ENCODE measurements around the gene GMDS. TPM values are rescaled to one million over a fixed set of nuclear protein-coding genes. Genes with fewer than 3 reads are reported as not detected.

The GMDS gene
- total and polyA plus RNA-seq, 2 of the 13 experiments (the other 11 are each of a cell fraction or from before 2014, with no cell fraction given), result 64.4 to 112 TPM

DNA sequence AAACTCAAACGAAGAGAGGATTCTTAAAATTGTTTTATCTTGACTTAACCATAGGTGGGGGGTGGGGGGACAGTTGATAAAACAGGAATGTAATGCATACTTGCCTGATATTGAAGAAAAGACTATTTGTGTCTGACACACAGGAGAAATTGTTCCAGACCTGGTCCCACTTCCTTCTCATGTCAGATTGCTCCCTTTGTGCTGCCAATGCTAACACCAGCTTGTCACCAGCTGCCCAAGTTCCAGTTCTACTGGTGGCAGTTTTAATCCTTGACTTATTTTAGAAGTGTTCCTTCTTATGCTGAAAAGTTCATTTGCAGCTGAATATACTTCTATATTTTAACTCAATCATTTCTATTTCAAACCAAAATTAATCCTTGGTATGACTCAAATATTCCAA lies 127.3 kb downstream of the GMDS start:
- peaks cover 7 to 74% of the 10 kb centered on the region in 2 experiments for H3K36me3 ChIP-seq (replicated peaks in 1 of 2; ENCODE audit: control insufficient read depth in 1 of 2, insufficient read depth in 2 of 2, low read length in 2 of 2)
- H3K4me1 ChIP-seq (ENCODE audit: insufficient read depth, low read length), result no peaks in the 10 kb centered on the region
- FAIRE-seq, result no peak
- no peaks in the 10 kb centered on the region for H3K27me3 ChIP-seq (ENCODE audit: control insufficient read depth in 1 of 2, insufficient read depth in 2 of 2, low read length in 2 of 2)
- no peak overlapping the region for H2AFZ ChIP-seq (ENCODE audit: low read length)
- intact Hi-C loops (cut with micrococcal nuclease; ENCODE audit: unreplicated experiment) (no loop called here), in situ Hi-C loops (cut with HindIII; ENCODE audit: extremely low pct_ligation_motif_present, low pct_unique_long_range_greater_than_20kb) (no loop called here)
- H3K9me3 ChIP-seq (ENCODE audit: low read length), result no peaks in the 10 kb centered on the region
- H3K79me2 ChIP-seq (ENCODE audit: insufficient read depth, low read length), result peaks cover 14% of the 10 kb centered on the region
- H3K27ac ChIP-seq (ENCODE audit: extremely low read length, insufficient read depth, low read length), result no peak overlapping the region
- no peak overlapping the region for H3K4me2 ChIP-seq (ENCODE audit: low read depth, low read length)
- no peak for ATAC-seq
- ChIA-PET CTCF (ENCODE audit: low intra/inter-chr PET ratio, low total read pairs) (no interaction called here), POLR2A (no interaction called here)
- DNase-seq (ENCODE audit: low spot score), result no peak
- TF ChIP-seq TCF7 (IDR thresholded peaks at IDR 0.05; ENCODE audit: low read depth) (no peak), DR1 (CRISPR knock-in tag; IDR thresholded peaks at IDR 0.05) (no peak), SSRP1 (CRISPR knock-in tag; IDR thresholded peaks at IDR 0.05) (no peak), NFE2 (CRISPR knock-in tag; IDR thresholded peaks at IDR 0.05) (no peak), ZNF773 (CRISPR knock-in tag; IDR thresholded peaks at IDR 0.05; ENCODE audit: borderline replicate concordance) (no peak), TP53 (CRISPR knock-in tag; conservative IDR thresholded peaks at IDR 0.05) (no peak)
- TF ChIP-seq, protein P1, sequence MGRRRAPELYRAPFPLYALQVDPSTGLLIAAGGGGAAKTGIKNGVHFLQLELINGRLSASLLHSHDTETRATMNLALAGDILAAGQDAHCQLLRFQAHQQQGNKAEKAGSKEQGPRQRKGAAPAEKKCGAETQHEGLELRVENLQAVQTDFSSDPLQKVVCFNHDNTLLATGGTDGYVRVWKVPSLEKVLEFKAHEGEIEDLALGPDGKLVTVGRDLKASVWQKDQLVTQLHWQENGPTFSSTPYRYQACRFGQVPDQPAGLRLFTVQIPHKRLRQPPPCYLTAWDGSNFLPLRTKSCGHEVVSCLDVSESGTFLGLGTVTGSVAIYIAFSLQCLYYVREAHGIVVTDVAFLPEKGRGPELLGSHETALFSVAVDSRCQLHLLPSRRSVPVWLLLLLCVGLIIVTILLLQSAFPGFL (CRISPR knock-in tag; IDR thresholded peaks at IDR 0.05), result no peak
- TF ChIP-seq, protein P2, sequence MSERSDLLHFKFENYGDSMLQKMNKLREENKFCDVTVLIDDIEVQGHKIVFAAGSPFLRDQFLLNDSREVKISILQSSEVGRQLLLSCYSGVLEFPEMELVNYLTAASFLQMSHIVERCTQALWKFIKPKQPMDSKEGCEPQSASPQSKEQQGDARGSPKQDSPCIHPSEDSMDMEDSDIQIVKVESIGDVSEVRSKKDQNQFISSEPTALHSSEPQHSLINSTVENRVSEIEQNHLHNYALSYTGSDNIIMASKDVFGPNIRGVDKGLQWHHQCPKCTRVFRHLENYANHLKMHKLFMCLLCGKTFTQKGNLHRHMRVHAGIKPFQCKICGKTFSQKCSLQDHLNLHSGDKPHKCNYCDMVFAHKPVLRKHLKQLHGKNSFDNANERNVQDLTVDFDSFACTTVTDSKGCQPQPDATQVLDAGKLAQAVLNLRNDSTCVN (CRISPR knock-in tag; IDR thresholded peaks at IDR 0.05; ENCODE audit: borderline replicate concordance), result no peak
- TF ChIP-seq, protein P3, sequence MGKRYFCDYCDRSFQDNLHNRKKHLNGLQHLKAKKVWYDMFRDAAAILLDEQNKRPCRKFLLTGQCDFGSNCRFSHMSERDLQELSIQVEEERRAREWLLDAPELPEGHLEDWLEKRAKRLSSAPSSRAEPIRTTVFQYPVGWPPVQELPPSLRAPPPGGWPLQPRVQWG (CRISPR knock-in tag; IDR thresholded peaks at IDR 0.05; ENCODE audit: borderline replicate concordance, low read depth), result no peak
- peaks cover 3% of the 10 kb centered on the region; the same call in 1 of the 2 replicates for H4K20me1 ChIP-seq (ENCODE audit: insufficient read depth, low read length)
- no peak overlapping the region for H3K9ac ChIP-seq (ENCODE audit: insufficient read depth, low read depth, low read length)
- WGBS (ENCODE audit: low lambda C conversion rate), result 95% methylated on average over 1 of the region's 1 CpG
- BruUV-seq (replicated peaks), result no TSS peak
- no peak overlapping the region for H3K4me3 ChIP-seq (replicated peaks in 1 of 3; ENCODE audit: insufficient read depth in 1 of 3, low read depth in 2 of 3, low read length in 3 of 3)
